Heart right ventricle (tissue), 16 donors: ENCODE data around the gene SLMAP. TPM values are rescaled to one million over a fixed set of nuclear protein-coding genes. Genes with fewer than 3 reads are reported as not detected.

Source experiments
- ATAC-seq, 8 donors: fragments of 200-7000 bp; cut with Tn5 transposase; one replicate each; pipeline ENCODE4 v1.9.1; 2020; ENCODE audit warnings: mild to moderate bottlenecking in 8 of 8, moderate library complexity in 8 of 8, moderate number of reproducible peaks in 1 of 8
- DNase-seq, 2 donors: peaks; one replicate each; pipeline ENCODE4 v3.0.0-alpha.2; 2020
- H3K27ac ChIP-seq, 10 donors: fragments of 200-600 bp; sonication (generic) in 2 of 10; one replicate each; pipeline versions ENCODE4 v1.5.0 to v1.8.0; 2020 to 2022; ENCODE audit warnings: mild to moderate bottlenecking in 3 of 10
- H3K27me3 ChIP-seq, 7 donors: fragments of 200-600 bp; one replicate each; pipeline ENCODE4 v1.8.0; 2021 to 2022; ENCODE audit warnings: mild to moderate bottlenecking in 2 of 7
- H3K36me3 ChIP-seq, 9 donors: fragments of 200-600 bp; sonication (generic) in 1 of 9; one replicate each; pipeline versions ENCODE4 v1.5.0 to v1.8.0; 2020 to 2022; ENCODE audit warnings: mild to moderate bottlenecking in 2 of 9
- H3K4me1 ChIP-seq, 9 donors: fragments of 200-600 bp; sonication (generic) in 1 of 9; one replicate each; pipeline versions ENCODE4 v1.5.0 to v1.8.0; 2020 to 2022; ENCODE audit warnings: mild to moderate bottlenecking in 4 of 9
- H3K4me3 ChIP-seq, 10 donors: fragments of 200-600 bp; sonication (generic) in 2 of 10; one replicate each; pipeline versions ENCODE4 v1.5.0 to v1.8.0; 2020 to 2022; ENCODE audit warnings: mild to moderate bottlenecking in 7 of 10, moderate library complexity in 2 of 10
- H3K9me3 ChIP-seq, 11 donors: fragments of 200-600 bp in 10 of 11; sonication (generic) in 2 of 11; one replicate each; pipeline versions ENCODE4 v1.5.0 to v1.8.0; 2013 to 2022; ENCODE audit warnings: mild to moderate bottlenecking in 2 of 11, control low read depth in 1 of 11, moderate library complexity in 1 of 11
- WGBS, 2 donors: extraction: QIAGEN DNeasy Blood & Tissue Kit; methylation state at CpG; one replicate each; pipeline ENCODE4 v1.1.7; 2013; ENCODE audit warnings: inconsistent platforms in 1 of 2; 5-methylcytosine and 5-hydroxymethylcytosine counted together
- intact Hi-C, 10 donors: fragments of 100-400 bp; cut with DNase I; formaldehyde crosslinking; loops; one replicate each; pipeline versions ENCODE4 v1.11.1 to v1.14.2; 2022
- polyA plus RNA-seq, 2 donors: library from polyadenylated mRNA; stranded (reverse); fragments of 200-250 nt; gene quantifications; one replicate each; pipeline ENCODE4 v1.2.3, GENCODE V29; 2013
- total RNA-seq, 10 donors: library from RNA; stranded (reverse); fragmentation: NEBNext Ultra II Directional in 3 of 10; extraction: Animal tissue kit (Norgen Biotek cat#: 25700) in 3 of 10; gene quantifications; one replicate each; pipeline versions ENCODE4 v1.2.1 to v1.2.4, GENCODE V29; 2021 to 2023
- TF ChIP-seq, protein P1 (sequence below), 9 donors: fragments of 200-600 bp; sonication (generic) in 2 of 9; IDR thresholded peaks; one replicate each; pipeline versions ENCODE4 v1.5.0 to v1.8.0; 2021 to 2022; ENCODE audit warnings: antibody characterized with exemption in 9 of 9, mild to moderate bottlenecking in 5 of 9, moderate library complexity in 1 of 9
- donor health status: Arrhythmogenic right ventricular cardiomyopathy.
- donor health status: ischemic (EF 13 %, LVEDD 7.1; RV severe dilation, severe dysfunction).
- donor health status: healthy with polysubstance abuse.
- donor health status: DM: no; HTN: yes; CAD: no.
- donor health status: DM: no; HTN: no; CAD: no.
- donor health status: ischemic (EF 25% LVEDD 6.9; RV normal size, moderate dysfunction).
- donor health status: ischemic (EF 25% LVEDD 5.7; RV mildly dilated, moderate dysfunction).
- donor health status: healthy.
- donor health status: DM: yes; HTN: yes; CAD: no.
- donor health status: Ischemic cardiomyopathy.
- donor health status: ischemic (EF 35%, LVEDD 5.7; RV mildly dilated, moderate dysfunction).
- donor health status: nonischemic (EF 11% LVEDD 7.7; RV severe dilation, severe dysfunction).
- donor health status: DM: yes; HTN: yes; CAD: no.
- donor health status: PGD.
- donor health status: ischemic (EF 29% LVEDD 5.4; RV normal size, mild dysfunction).
- donor health status: nonischemic (EF 23%, LVEDD 6.1; RV moderate dilation, normal function).

SLMAP gene
- total and polyA plus RNA-seq, 12 donors: 65.8 to 724 (median 341) TPM

DNA sequence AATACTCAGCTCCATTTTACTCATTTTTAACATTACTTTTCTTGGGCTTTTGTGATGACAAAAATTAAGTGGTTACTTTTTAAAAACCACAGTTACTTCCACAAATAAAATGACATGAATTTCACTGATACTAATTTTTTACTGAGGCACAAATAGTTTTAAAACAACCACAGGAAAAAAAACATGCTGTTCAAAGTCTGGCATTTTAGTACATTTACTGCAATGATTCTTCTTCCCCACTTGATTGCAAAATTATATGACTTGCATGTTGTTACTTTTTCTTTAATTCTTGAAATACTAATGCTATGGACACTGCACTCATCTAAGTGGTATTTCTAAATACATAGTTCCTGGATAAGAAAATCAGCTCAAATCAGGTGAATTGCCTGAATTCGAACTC, 24.8 kb upstream of the SLMAP start:
- Histone ChIP-seq H3K9me3 (no peaks in the 10 kb centered on the region), H3K27me3 (no peaks in the 10 kb centered on the region), H3K4me1 (peaks cover 0 to 6% (median 0%) of the 10 kb centered on the region in 9 donors), H3K36me3 (no peaks in the 10 kb centered on the region), H3K27ac (no peak overlapping the region), H3K4me3 (no peak overlapping the region)
- ATAC-seq (no peak), DNase-seq (no peak)
- intact Hi-C loops: no loop called here
- 87 to 96% methylated on average over 1 of the region's 1 CpG for WGBS, 2 donors
- TF ChIP-seq, protein P1, sequence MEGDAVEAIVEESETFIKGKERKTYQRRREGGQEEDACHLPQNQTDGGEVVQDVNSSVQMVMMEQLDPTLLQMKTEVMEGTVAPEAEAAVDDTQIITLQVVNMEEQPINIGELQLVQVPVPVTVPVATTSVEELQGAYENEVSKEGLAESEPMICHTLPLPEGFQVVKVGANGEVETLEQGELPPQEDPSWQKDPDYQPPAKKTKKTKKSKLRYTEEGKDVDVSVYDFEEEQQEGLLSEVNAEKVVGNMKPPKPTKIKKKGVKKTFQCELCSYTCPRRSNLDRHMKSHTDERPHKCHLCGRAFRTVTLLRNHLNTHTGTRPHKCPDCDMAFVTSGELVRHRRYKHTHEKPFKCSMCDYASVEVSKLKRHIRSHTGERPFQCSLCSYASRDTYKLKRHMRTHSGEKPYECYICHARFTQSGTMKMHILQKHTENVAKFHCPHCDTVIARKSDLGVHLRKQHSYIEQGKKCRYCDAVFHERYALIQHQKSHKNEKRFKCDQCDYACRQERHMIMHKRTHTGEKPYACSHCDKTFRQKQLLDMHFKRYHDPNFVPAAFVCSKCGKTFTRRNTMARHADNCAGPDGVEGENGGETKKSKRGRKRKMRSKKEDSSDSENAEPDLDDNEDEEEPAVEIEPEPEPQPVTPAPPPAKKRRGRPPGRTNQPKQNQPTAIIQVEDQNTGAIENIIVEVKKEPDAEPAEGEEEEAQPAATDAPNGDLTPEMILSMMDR (IDR thresholded peaks at IDR 0.05): no peak

- 82 to 84% methylated on average over 2 of the region's 2 CpGs for WGBS, 2 donors
- H3K36me3 ChIP-seq: no peaks in the 10 kb centered on the region
- intact Hi-C loops: no loop called here
- H3K9me3 ChIP-seq: no peaks in the 10 kb centered on the region
- ATAC-seq: no peak
- H3K4me1 ChIP-seq: peaks cover 0 to 24% (median 8%) of the 10 kb centered on the region in 9 donors
- no peak for DNase-seq
- no peak overlapping the region for H3K27ac ChIP-seq
- no peaks in the 10 kb centered on the region for H3K27me3 ChIP-seq
- H3K4me3 ChIP-seq: no peak overlapping the region
- TF ChIP-seq, protein P1 (IDR thresholded peaks at IDR 0.05): no peak
Observed at GRCh38 chr3:57733790-57734189, 22.3 kb upstream of the SLMAP start.

- TF ChIP-seq, protein P1 (IDR thresholded peaks at IDR 0.05): no peak
- Histone ChIP-seq H3K4me3 (no peak overlapping the region), H3K4me1 (peaks cover 0 to 23% (median 9%) of the 10 kb centered on the region in 9 donors), H3K36me3 (no peaks in the 10 kb centered on the region), H3K9me3 (no peaks in the 10 kb centered on the region), H3K27ac (no peak overlapping the region), H3K27me3 (no peaks in the 10 kb centered on the region)
- DNase-seq (no peak), ATAC-seq (no peak)
- intact Hi-C loops: no loop called here
- WGBS, 2 donors: 82 to 83% methylated on average over 2 of the region's 2 CpGs
Observed at GRCh38 chr3:57735405-57735804, 20.7 kb upstream of the SLMAP start.

- DNase-seq: no peak
- Histone ChIP-seq H3K4me1 (peaks cover 0 to 23% (median 9%) of the 10 kb centered on the region in 9 donors), H3K4me3 (no peak overlapping the region), H3K9me3 (no peaks in the 10 kb centered on the region), H3K27me3 (no peaks in the 10 kb centered on the region), H3K36me3 (no peaks in the 10 kb centered on the region), H3K27ac (peak overlapping the region in 9 of 10 donors; percentile 20 to 85 (median 71))
- TF ChIP-seq, protein P1 (IDR thresholded peaks at IDR 0.05): no peak
- peak in 1 of 8 donors; percentile 45 for ATAC-seq
- intact Hi-C loops: no loop called here
- WGBS, 2 donors: 76 to 77% methylated on average over 7 of the region's 7 CpGs
Observed at GRCh38 chr3:57737840-57738239, 18.3 kb upstream of the SLMAP start.
